A549 (cell line): ENCODE data around the gene KIZ. TPM values are rescaled to one million over a fixed set of nuclear protein-coding genes. Genes with fewer than 3 reads are reported as not detected.

Experiments
- ATAC-seq, 2 experiments: fragments of 200-7000 bp in 1 of 2; fragments of >200 bp in 1 of 2; cut with Nextera tagmentation in 1 of 2; cut with Tn5 transposase in 1 of 2; 3 replicates each; pipeline versions ENCODE4 v1.8.0 to v1.9.1; 2018 to 2020; ENCODE audit warnings: mild to moderate bottlenecking in 1 of 2, moderate library complexity in 1 of 2
- CTCF ChIA-PET: fragments of 300-600 bp; sonication (Branson Sonifier 250); formaldehyde crosslinking; extraction: SDS; loops from one replicate; lab custom pipeline; 2021; ENCODE audit warnings: antibody characterized with exemption, inconsistent platforms; lab: Yijun Ruan, JAX
- POLR2A ChIA-PET: fragments of 350-600 bp; formaldehyde crosslinking; extraction: SDS; loops from one replicate; lab custom pipeline; 2021; ENCODE audit warnings: antibody characterized with exemption, inconsistent platforms; lab: Yijun Ruan, JAX
- DNase-seq, 2 experiments: peaks; one replicate each; pipeline versions ENCODE4 v3.0.0 to v3.0.0-alpha.2; 2011 to 2016; ENCODE audit warnings: low read depth in 1 of 2, low spot score in 1 of 2
- FAIRE-seq: peaks from 2 replicates; lab custom pipeline; 2011; peaks lifted over from hg19 to GRCh38; lab: Jason Lieb, UNC
- H3K27ac ChIP-seq, 2 experiments: fragments of >200 bp; sonication (Bioruptor Twin); formaldehyde crosslinking; 3 replicates each; pipeline ENCODE4 v1.5.1; 2016 to 2017
- H3K4me1 ChIP-seq: fragments of >200 bp; sonication (Bioruptor Twin); formaldehyde crosslinking; 3 replicates; pipeline ENCODE4 v1.6.1; 2016
- H3K4me2 ChIP-seq: fragments of >200 bp; sonication (Bioruptor Twin); formaldehyde crosslinking; 3 replicates; pipeline ENCODE4 v1.6.1; 2016
- H3K4me3 ChIP-seq: fragments of >200 bp; sonication (Bioruptor Twin); formaldehyde crosslinking; 3 replicates; pipeline ENCODE4 v1.5.1; 2016
- H3K9me3 ChIP-seq: fragments of >200 bp; sonication (Bioruptor Twin); formaldehyde crosslinking; 3 replicates; pipeline ENCODE4 v1.6.1; 2016
- BHLHE40 ChIP-seq: IDR thresholded peaks from 2 replicates; pipeline ENCODE4 v1.6.1; 2012; ENCODE audit warnings: low read depth, low read length, inconsistent platforms
- CBX2 ChIP-seq: fragments of 200-600 bp; sonication (generic); IDR thresholded peaks from 2 replicates; pipeline ENCODE4 v1.6.1; 2016; ENCODE audit warnings: low read depth, mild to moderate bottlenecking, borderline replicate concordance
- E2F6 ChIP-seq: IDR thresholded peaks from 2 replicates; pipeline ENCODE4 v1.6.1; 2012; ENCODE audit warnings: low read depth, borderline replicate concordance
- ESRRA ChIP-seq: fragments of 150-350 bp; IDR thresholded peaks from 2 replicates; pipeline ENCODE4 v1.6.1; 2014; ENCODE audit warnings: mild to moderate bottlenecking, low read length, borderline replicate concordance
- FOXS1 ChIP-seq: fragments of 250-450 bp; sonication (Bioruptor Pico); IDR thresholded peaks from 2 replicates; pipeline ENCODE4 v1.5.0; 2020; ENCODE audit warnings: mild to moderate bottlenecking, moderate library complexity
- HDAC2 ChIP-seq: fragments of 200-600 bp; sonication (generic); IDR thresholded peaks from 2 replicates; pipeline ENCODE4 v1.6.1; 2016
- HMGXB4 ChIP-seq: fragments of 250-450 bp; sonication (Bioruptor Pico); IDR thresholded peaks from 2 replicates; pipeline ENCODE4 v1.5.0; 2021; ENCODE audit warnings: mild to moderate bottlenecking, moderate library complexity, borderline replicate concordance
- JUN ChIP-seq, 2 experiments: fragments of >200 bp; sonication (Bioruptor Twin); formaldehyde crosslinking; IDR thresholded peaks; 2 replicates in 1 of 2; 3 replicates in 1 of 2; pipeline ENCODE4 v1.6.1; 2016 to 2017
- JUNB ChIP-seq: fragments of >200 bp; sonication (Bioruptor Twin); formaldehyde crosslinking; IDR thresholded peaks from 2 replicates; pipeline ENCODE4 v1.6.1; 2016
- KDM1A ChIP-seq: fragments of 200-600 bp; sonication (generic); IDR thresholded peaks from 2 replicates; pipeline ENCODE4 v1.6.1; 2016; ENCODE audit warnings: low read depth, mild to moderate bottlenecking
- KDM5A ChIP-seq: fragments of 200-600 bp; sonication (generic); IDR thresholded peaks from 2 replicates; pipeline ENCODE4 v1.6.1; 2016; ENCODE audit warnings: antibody characterized with exemption, mild to moderate bottlenecking
- MAFK ChIP-seq: fragments of 450-650 bp; IDR thresholded peaks from 2 replicates; pipeline ENCODE4 v1.6.1; 2014; ENCODE audit not compliant: partially characterized antibody
- MYC ChIP-seq: IDR thresholded peaks from 2 replicates; pipeline ENCODE4 v1.6.1; 2012; ENCODE audit warnings: mild to moderate bottlenecking, inconsistent platforms, low read length, improper control_type of control experiment, borderline replicate concordance
- NPAS2 ChIP-seq: fragments of 250-450 bp; sonication (Bioruptor Pico); IDR thresholded peaks from 2 replicates; pipeline ENCODE4 v1.8.0; 2022; ENCODE audit warnings: mild to moderate bottlenecking, moderate library complexity, borderline replicate concordance
- PBX3 ChIP-seq: IDR thresholded peaks from 2 replicates; pipeline ENCODE4 v1.6.1; 2012
- TFCP2L1 ChIP-seq: fragments of 250-450 bp; sonication (Bioruptor Pico); IDR thresholded peaks from 2 replicates; pipeline ENCODE4 v1.5.0; 2021; ENCODE audit warnings: mild to moderate bottlenecking
- USF2 ChIP-seq: fragments of 450-650 bp; IDR thresholded peaks from 2 replicates; pipeline ENCODE4 v1.6.1; 2014; ENCODE audit warnings: antibody characterized with exemption
- WGBS: methylation state at CpG from one replicate; pipeline ENCODE4 v1.1.6; 2017; ENCODE audit errors: missing lambda C conversion rate; 5-methylcytosine and 5-hydroxymethylcytosine counted together
- polyA plus RNA-seq, 4 experiments: library from polyadenylated mRNA; depleted of rRNA in 3 of 4; stranded (reverse); fragments of >200 nt; fragmentation: RNase III in 1 of 4; extraction: RNeasy Plus Mini Kit Qiagen cat#74134 plus additional on column Dnase treatment in 1 of 4; gene quantifications; 2 replicates in 3 of 4; 3 replicates in 1 of 4; pipeline ENCODE4 v1.2.3, GENCODE V29; 2011 to 2017

KIZ gene
- polyA plus RNA-seq, 2 of the 4 experiments (the other 2 are of a cell fraction) = 6.3 to 19.1 TPM

GRCh38 chr20:21090721-21091120 is 35.2 kb upstream of the KIZ start:
- Histone ChIP-seq H3K4me2 (no peak overlapping the region), H3K27ac (no peak overlapping the region), H3K9me3 (no peaks in the 10 kb centered on the region), H3K4me1 (no peaks in the 10 kb centered on the region), H3K4me3 (no peak overlapping the region)
- ChIA-PET POLR2A (no interaction called here), CTCF (interaction anchor here (0.9 kb wide), 1 partner anchor 87 kb away, joined by 3 read pairs; no protein-coding TSS in a partner anchor)
- ATAC-seq (no peak), FAIRE-seq (no peak), DNase-seq (no peak)
- no peak for TF ChIP-seq KDM1A
- no peak for TF ChIP-seq CBX2
- TF ChIP-seq E2F6 = no peak
- no peak for TF ChIP-seq USF2
- no peak for TF ChIP-seq KDM5A
- no peak for TF ChIP-seq ESRRA
- TF ChIP-seq FOXS1 (CRISPR knock-in tag) = no peak
- TF ChIP-seq BHLHE40 = no peak
- 68% methylated on average over 11 of the region's 11 CpGs for WGBS

DNA sequence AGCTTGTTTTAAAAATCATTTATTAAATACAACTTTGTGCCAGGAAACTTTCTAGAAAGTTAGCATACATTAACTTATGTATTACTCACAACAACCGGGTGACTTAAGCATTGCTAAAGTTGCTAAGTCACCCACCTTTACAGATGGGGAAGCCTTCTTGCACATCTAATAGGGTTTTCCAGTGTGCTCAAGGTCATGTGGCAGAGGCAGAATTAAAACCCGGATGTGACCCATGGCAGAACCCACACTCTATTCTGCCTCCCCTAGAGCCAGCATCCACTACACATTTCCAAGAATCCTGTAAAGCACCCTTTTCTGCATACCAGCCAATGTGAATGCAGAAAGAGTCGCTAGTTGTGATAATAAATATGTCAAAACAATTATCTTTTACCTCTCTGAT is 33.1 kb upstream of the KIZ start:
- Histone ChIP-seq H3K9me3 (no peaks in the 10 kb centered on the region), H3K27ac (no peak overlapping the region)
- ATAC-seq (no peak), FAIRE-seq (no peak)
- WGBS = 24% methylated on average over 3 of the region's 3 CpGs
- TF ChIP-seq HMGXB4 (CRISPR knock-in tag) (no peak), E2F6 (no peak), TFCP2L1 (CRISPR knock-in tag) (no peak), MYC (no peak), HDAC2 (no peak), JUNB (no peak), PBX3 (no peak), JUN (IDR thresholded peaks at IDR 0.05) (no peak)
- TF ChIP-seq, all 56 proteins: peak for 0
- no peak overlapping the region for H3K4me3 ChIP-seq
- no peak overlapping the region for H3K4me2 ChIP-seq
- CTCF ChIA-PET = interaction anchor here (1.1 kb wide), 1 partner anchor 11 kb away, joined by 3 read pairs; no protein-coding TSS in a partner anchor
- POLR2A ChIA-PET = no interaction called here
- no peaks in the 10 kb centered on the region for H3K4me1 ChIP-seq
- no peak for DNase-seq

DNA sequence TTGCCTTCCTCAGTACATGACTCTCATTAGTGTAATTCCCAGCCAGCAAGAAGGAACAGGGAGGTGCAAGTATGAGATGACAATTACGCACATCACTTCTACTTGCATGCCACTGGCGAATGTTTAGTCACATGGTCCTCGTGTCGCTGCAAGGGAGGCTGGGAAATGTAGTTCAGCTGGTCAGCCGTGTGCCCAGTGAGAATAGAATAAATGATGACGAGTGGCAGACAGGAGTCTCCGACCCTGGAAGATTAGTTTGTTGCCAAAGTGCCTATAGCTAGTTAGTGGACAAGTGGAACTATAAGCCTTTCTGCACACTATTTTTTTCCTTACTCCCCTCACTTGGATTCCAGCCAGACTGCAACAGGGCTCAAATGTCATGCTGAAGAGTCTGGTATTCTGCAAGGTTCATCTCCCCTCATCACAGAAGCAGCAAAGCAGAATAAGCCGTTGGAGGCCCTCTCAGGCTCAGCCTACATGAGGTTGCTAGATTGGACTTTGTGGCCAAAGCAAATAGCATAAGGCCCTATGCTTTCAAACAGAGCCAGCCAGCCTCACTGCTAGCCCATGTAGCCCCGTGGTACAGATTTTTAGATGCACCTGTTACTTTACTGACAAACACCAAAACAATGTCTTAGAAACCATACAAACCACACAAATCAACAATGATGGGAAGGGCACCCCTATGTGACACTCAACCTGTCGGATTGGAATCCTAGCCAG is 29.4 kb upstream of the KIZ start:
- TF ChIP-seq USF2 = peak; percentile 71
- peak; percentile 1 for TF ChIP-seq MAFK
- TF ChIP-seq NPAS2 = no peak
- TF ChIP-seq JUN (IDR thresholded peaks at IDR 0.05) = no peak
- ATAC-seq (peak; percentile 77 to 91), DNase-seq (peak in 1 of 2 experiments; percentile 66), FAIRE-seq (peak; percentile 18)
- no peak overlapping the region for H3K4me3 ChIP-seq
- H3K4me1 ChIP-seq = peaks cover 3% of the 10 kb centered on the region; the same call in 1 of the 3 replicates
- peak overlapping the region; percentile 34 for H3K4me2 ChIP-seq
- ChIA-PET POLR2A (interaction anchor here (1.0 kb wide), 1 partner anchor 207 kb away, joined by 7 read pairs; the partner anchor contains the start of gene XRN2), CTCF (no interaction called here)
- H3K27ac ChIP-seq = no peak overlapping the region
- WGBS = 7% methylated on average over 10 of the region's 10 CpGs
- H3K9me3 ChIP-seq = no peaks in the 10 kb centered on the region
